NB4 (cell line): ENCODE data around the gene TMEM69.
"Not testable (repeated sequence)": the region's sequence is repeated elsewhere in the genome, so short reads cannot be mapped to it uniquely, and the experiment has no call there.

Experiments used
- DNase-seq: peaks from one replicate; pipeline ENCODE4 v3.0.0; 2010; ENCODE audit warnings: low read depth
- H3K4me3 ChIP-seq: one replicate; pipeline ENCODE4 v1.5.1; 2011; ENCODE audit warnings: mild to moderate bottlenecking, low read depth, low read length, moderate library complexity
- CTCF ChIP-seq: IDR thresholded peaks from one replicate; pipeline ENCODE4 v1.5.1; 2012; ENCODE audit warnings: low read depth, low read length
- MYC ChIP-seq: IDR thresholded peaks from 2 replicates; pipeline ENCODE4 v1.6.1; 2011; ENCODE audit warnings: low read depth, low read length
- POLR2A ChIP-seq: IDR thresholded peaks from 2 replicates; pipeline ENCODE4 v1.6.1; 2011; ENCODE audit warnings: mild to moderate bottlenecking; ENCODE audit not compliant: insufficient read length; ENCODE audit errors: extremely low read depth
- TF ChIP-seq, protein P1 (sequence below): IDR thresholded peaks from 2 replicates; pipeline ENCODE4 v1.6.1; 2011; ENCODE audit warnings: low read depth, low read length

The TMEM69 gene

GRCh38 chr1:45730780-45731319 lies 42.9 kb downstream of the TMEM69 start:
- no peak for DNase-seq
- TF ChIP-seq CTCF, result no peak
- TF ChIP-seq, protein P1, sequence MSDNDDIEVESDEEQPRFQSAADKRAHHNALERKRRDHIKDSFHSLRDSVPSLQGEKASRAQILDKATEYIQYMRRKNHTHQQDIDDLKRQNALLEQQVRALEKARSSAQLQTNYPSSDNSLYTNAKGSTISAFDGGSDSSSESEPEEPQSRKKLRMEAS, result no peak
- TF ChIP-seq POLR2A, result no peak
- TF ChIP-seq MYC, result no peak
- H3K4me3 ChIP-seq, result no peak overlapping the region

DNA sequence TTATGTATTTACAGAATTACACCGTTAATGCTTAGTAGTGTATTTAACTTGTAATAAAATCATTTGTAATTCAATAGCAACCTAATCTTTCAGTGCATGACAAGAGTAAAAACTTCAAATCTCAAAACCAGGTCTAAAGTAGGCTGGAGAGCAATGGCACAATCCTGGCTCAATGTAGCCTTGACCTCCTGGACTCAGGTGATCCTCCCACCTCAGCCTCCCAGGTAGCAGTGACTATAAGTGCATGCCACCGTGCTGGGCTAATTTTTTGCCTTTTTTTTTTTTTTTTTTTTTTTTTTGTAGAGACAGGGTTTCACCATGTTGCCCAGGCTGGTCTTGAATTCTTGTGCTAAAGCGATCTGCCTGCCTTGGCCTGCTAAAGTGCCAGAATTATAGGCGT lies 51.2 kb downstream of the TMEM69 start:
- no peak for DNase-seq
- H3K4me3 ChIP-seq, result no peak overlapping the region
- TF ChIP-seq POLR2A, result no peak
- TF ChIP-seq, protein P1, result no peak
- TF ChIP-seq MYC, result no peak
- no peak for TF ChIP-seq CTCF

- not testable (repeated sequence) for DNase-seq, H3K4me3 ChIP-seq
Measured at GRCh38 chr1:45739641-45740156, 51.7 kb downstream of the TMEM69 start.
